ENCODE measurements around the gene PPP2R1A.
A peak's percentile ranks its signal among the peaks of the same experiment; 100 is the strongest.
"Not testable (repeated sequence)": the region's sequence is repeated elsewhere in the genome, so short reads cannot be mapped to it uniquely, and the experiment has no call there.

Gene PPP2R1A

DNA sequence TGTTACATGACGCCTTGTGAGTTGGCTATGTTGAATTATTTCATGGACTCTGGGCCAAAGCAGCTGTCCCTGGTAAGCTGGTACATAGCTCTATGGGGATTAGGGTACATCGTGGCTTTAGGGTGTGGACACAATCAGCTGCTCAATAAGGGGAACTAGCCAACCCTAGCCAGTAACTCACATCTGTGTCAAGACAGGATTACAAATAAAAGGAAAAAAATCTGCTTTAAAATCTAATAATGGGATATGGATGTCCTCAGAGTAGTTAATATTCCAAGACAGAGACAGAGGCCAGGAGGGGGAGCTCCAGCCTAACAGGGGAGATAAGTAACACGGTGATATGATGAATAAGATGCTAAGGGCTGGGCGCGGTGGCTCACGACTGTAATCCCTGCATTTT is 58.4 kb downstream of the PPP2R1A start:
- peak; percentile 41 for DNase-seq

- DNase-seq = no peak
Measured at GRCh38 chr19:52258426-52258825, 68.6 kb downstream of the PPP2R1A start.

- DNase-seq = not testable (repeated sequence)
Measured at GRCh38 chr19:52265556-52265955, 75.7 kb downstream of the PPP2R1A start.

DNA sequence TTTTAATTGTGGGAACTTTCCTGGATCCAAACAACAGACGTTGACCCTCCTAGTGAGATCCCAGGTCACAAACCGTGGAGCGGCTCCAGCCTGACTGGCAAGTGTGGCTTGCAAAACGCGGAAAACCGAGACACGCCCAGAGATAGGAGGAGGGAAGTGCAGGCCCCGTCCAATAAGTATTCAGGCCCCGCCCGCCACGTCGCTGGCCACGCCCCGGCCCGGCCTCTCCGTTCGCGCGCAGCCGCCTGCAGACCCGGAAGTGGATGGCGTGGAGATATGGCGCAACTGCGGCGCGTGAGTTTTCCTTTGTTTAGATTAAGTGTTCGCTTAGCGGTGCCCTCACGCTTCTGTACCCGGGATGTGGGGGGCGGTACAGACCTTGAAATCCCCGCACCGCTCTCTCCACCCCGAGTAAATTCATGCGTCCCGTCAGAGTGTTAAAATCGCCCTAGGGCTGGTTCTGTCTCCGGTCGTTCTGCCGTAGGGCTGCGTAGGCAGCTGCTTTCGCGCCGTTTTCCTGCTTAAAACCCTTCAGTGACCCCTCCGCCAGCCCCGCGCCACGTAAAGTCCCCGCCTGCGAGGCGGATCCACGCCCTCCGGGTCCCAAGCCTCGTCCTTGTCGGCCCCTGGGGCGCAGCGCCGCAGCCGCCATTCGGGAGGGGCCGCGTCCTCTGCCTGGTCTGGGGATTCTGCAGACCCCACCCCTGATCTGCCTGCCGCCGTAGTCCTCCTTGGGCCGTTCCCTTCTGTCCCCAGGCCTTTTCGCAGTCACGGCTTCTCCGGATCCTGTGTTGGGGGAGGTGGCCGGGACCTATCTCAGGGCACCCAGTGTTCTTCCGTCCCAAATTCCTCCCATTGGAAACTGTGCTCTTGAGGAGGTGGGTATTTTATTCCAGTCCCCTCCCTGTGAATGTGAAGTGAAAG is 79.7 kb downstream of the PPP2R1A start, which contains the start of gene ZNF766:
TSS of gene ZNF766 (plus strand) at position 250 of the 924 bp plus-strand sequence. CDS start at position 277, 27 bp downstream.
- DNase-seq = peak; percentile 95

GRCh38 chr19:52270266-52270885 is 80.5 kb downstream of the PPP2R1A start:
- DNase-seq = peak; percentile 7

DNA sequence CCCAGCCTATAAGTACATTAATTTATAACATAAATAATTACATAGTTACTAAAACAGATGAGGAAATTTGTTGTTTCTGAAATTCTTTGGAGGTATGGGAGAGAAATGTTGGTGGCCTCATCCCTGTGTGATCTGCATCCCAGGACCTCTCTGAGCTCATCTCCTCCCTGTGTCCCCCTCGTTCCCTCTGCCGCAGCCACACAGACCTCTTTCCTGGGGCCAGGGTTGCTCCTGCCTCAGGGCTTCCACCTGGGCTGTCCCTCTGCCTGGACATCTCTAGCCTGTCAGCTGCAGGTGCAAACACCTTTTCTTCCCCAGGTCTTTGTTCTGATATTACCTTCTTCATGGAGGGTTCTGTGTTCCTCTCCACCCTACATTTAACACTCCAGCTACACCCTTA is 83.4 kb downstream of the PPP2R1A start:
- no peak for DNase-seq

GRCh38 chr19:52274191-52274590 is 84.3 kb downstream of the PPP2R1A start:
- DNase-seq = no peak

GRCh38 chr19:52275988-52276387 is 86.1 kb downstream of the PPP2R1A start:
- no peak for DNase-seq

- no peak for DNase-seq
Measured at GRCh38 chr19:52277471-52277870, 87.6 kb downstream of the PPP2R1A start.
